Right hindlimb (tissue), 1 donor: ENCODE data around the gene ESRRB.

ENCODE experiments used
- DNase-seq: peaks from one replicate; pipeline ENCODE4 v3.0.0-alpha.2; 2018

ESRRB gene

GRCh38 chr14:76547831-76548230 is 171.9 kb downstream of the ESRRB start:
- DNase-seq, result no peak

- DNase-seq, result no peak
These were observed 174.6 kb downstream of the ESRRB start for GRCh38 chr14:76550534-76550933.

- DNase-seq, result no peak
These were observed 175.2 kb downstream of the ESRRB start for GRCh38 chr14:76551116-76551515.
